ENCODE measurements around the gene NTHL1. TPM values are rescaled to one million over a fixed set of nuclear protein-coding genes. Genes with fewer than 3 reads are reported as not detected.

Gene NTHL1
- total RNA-seq, 1 experiment from 2014 or later: 93.3 TPM

DNA sequence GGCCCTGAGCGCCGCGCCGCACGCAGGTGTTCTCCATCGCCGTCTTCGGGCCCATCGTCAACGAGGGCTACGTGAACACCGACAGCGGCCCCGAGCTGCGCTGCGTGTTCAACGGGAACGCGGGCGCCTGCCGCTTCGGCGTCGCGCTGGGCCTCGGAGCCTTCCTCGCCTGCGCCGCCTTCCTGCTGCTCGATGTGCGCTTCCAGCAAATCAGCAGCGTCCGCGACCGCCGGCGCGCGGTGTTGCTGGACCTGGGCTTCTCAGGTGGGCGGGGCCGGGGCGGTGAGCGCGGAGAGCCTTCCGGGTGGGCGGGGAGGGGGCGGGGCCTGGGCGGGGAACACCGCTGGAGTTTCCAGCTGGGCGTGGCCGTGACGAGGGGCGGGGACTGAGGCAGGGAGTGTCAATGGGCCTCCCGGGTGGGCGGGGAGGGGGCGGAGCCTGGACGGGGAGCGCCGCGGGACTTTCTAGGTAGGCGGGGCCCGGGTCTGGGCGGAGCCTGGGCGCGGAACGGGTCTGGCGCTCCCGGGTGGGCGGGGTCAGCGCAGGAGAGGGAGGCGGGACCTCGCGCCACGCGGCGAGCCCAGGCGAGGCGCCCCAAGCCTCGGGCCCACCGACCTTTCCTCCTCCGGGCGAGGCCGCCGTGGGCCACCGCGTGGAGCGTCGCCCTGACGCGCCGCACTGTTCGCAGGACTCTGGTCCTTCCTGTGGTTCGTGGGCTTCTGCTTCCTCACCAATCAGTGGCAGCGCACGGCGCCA lies 55.5 kb downstream of the NTHL1 start:
- Mint-ChIP-seq H3K27me3 (ENCODE audit: low read depth) (peaks cover 24% of the 10 kb centered on the region), H3K9me3 (no peaks in the 10 kb centered on the region), H3K4me3 (peak overlapping the region; percentile 76), H3K4me1 (peaks cover 17% of the 10 kb centered on the region), H3K27ac (no peak overlapping the region), H3K36me3 (peaks cover under 1% of the 10 kb centered on the region; the same call in 1 of the 2 replicates)
- CTCF ChIA-PET: interaction anchor here (0.5 to 6.4 kb wide), 19 partner anchors 8 to 1209 kb away, joined by 3 to 59 read pairs (median 5); partner anchors contain the start of genes GFER, NTHL1 and TSC2
- ATAC-seq: peak; percentile 72
- peak; percentile 99 for DNase-seq (ENCODE audit: low spot score)
- POLR2A ChIA-PET: interaction anchor here (0.7 to 1.7 kb wide), 5 partner anchors 13 to 163 kb away, joined by 3 to 13 read pairs (median 4); partner anchors contain the start of genes RPS2, TBL3 and TRAF7
- TF ChIP-seq TEAD1 (CRISPR knock-in tag; IDR thresholded peaks at IDR 0.05) (peak; percentile 96), E2F5 (CRISPR knock-in tag; IDR thresholded peaks at IDR 0.05) (peak; percentile 70; the same call in 1 of the 2 replicates), SMAD4 (CRISPR knock-in tag; IDR thresholded peaks at IDR 0.05) (peak; percentile 82; the same call in 1 of the 2 replicates), PRRX2 (CRISPR knock-in tag; IDR thresholded peaks at IDR 0.05) (no peak), ZNF317 (CRISPR knock-in tag; IDR thresholded peaks at IDR 0.05; ENCODE audit: borderline replicate concordance, low read depth) (peak; percentile 66; the same call in 1 of the 2 replicates), SP1 (CRISPR knock-in tag; conservative IDR thresholded peaks at IDR 0.05) (peak; percentile 83), NR1H2 (CRISPR knock-in tag; IDR thresholded peaks at IDR 0.05) (peak; percentile 82), ESRRA (CRISPR knock-in tag; IDR thresholded peaks at IDR 0.05; ENCODE audit: borderline replicate concordance) (peak; percentile 80), ZNF396 (CRISPR knock-in tag; IDR thresholded peaks at IDR 0.05; ENCODE audit: borderline replicate concordance) (no peak), CREM (CRISPR knock-in tag; IDR thresholded peaks at IDR 0.05) (no peak; the same call in 1 of the 2 replicates), ZBTB43 (CRISPR knock-in tag; IDR thresholded peaks at IDR 0.05) (peak; percentile 83), MXD4 (CRISPR knock-in tag; IDR thresholded peaks at IDR 0.05; ENCODE audit: borderline replicate concordance) (no peak), MAX (CRISPR knock-in tag; IDR thresholded peaks at IDR 0.05) (peak; percentile 96), ELF4 (CRISPR knock-in tag; IDR thresholded peaks at IDR 0.05; ENCODE audit: low read depth) (peak; percentile 89; the same call in 1 of the 2 replicates), USF1 (CRISPR knock-in tag; IDR thresholded peaks at IDR 0.05) (peak; percentile 69; the same call in 1 of the 2 replicates), GTF2I (CRISPR knock-in tag; conservative IDR thresholded peaks at IDR 0.05) (no peak), TCF7 (CRISPR knock-in tag; IDR thresholded peaks at IDR 0.05; ENCODE audit: low read depth) (peak; percentile 91; the same call in 1 of the 2 replicates), ATF1 (CRISPR knock-in tag; IDR thresholded peaks at IDR 0.05) (peak; percentile 76; the same call in 1 of the 2 replicates), NFYB (CRISPR knock-in tag; conservative IDR thresholded peaks at IDR 0.05; ENCODE audit: low read depth) (peak; percentile 51; the same call in 1 of the 2 replicates), NR3C1 (CRISPR knock-in tag; conservative IDR thresholded peaks at IDR 0.05; ENCODE audit: low read depth) (no peak), FOXJ3 (CRISPR knock-in tag; IDR thresholded peaks at IDR 0.05; ENCODE audit: borderline replicate concordance) (0 out of 2 replicates have a peak, but pooled peaks have one; percentile 75), KAT7 (CRISPR knock-in tag; IDR thresholded peaks at IDR 0.05; ENCODE audit: borderline replicate concordance) (peak; percentile 75; the same call in 1 of the 2 replicates), ZNF121 (CRISPR knock-in tag; IDR thresholded peaks at IDR 0.05) (no peak), CBFB (CRISPR knock-in tag; IDR thresholded peaks at IDR 0.05; ENCODE audit: low read depth) (no peak)
- TF ChIP-seq, protein P1, sequence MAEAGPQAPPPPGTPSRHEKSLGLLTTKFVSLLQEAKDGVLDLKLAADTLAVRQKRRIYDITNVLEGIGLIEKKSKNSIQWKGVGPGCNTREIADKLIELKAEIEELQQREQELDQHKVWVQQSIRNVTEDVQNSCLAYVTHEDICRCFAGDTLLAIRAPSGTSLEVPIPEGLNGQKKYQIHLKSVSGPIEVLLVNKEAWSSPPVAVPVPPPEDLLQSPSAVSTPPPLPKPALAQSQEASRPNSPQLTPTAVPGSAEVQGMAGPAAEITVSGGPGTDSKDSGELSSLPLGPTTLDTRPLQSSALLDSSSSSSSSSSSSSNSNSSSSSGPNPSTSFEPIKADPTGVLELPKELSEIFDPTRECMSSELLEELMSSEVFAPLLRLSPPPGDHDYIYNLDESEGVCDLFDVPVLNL (CRISPR knock-in tag; IDR thresholded peaks at IDR 0.05; ENCODE audit: borderline replicate concordance, low read depth): peak; percentile 85; the same call in 1 of the 2 replicates
- TF ChIP-seq, protein P2, sequence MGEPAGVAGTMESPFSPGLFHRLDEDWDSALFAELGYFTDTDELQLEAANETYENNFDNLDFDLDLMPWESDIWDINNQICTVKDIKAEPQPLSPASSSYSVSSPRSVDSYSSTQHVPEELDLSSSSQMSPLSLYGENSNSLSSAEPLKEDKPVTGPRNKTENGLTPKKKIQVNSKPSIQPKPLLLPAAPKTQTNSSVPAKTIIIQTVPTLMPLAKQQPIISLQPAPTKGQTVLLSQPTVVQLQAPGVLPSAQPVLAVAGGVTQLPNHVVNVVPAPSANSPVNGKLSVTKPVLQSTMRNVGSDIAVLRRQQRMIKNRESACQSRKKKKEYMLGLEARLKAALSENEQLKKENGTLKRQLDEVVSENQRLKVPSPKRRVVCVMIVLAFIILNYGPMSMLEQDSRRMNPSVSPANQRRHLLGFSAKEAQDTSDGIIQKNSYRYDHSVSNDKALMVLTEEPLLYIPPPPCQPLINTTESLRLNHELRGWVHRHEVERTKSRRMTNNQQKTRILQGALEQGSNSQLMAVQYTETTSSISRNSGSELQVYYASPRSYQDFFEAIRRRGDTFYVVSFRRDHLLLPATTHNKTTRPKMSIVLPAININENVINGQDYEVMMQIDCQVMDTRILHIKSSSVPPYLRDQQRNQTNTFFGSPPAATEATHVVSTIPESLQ (CRISPR knock-in tag; IDR thresholded peaks at IDR 0.05): peak; percentile 77; the same call in 1 of the 2 replicates
